Coronary artery (tissue), 2 donors: ENCODE data around the gene PSMC5.
A peak's percentile ranks its signal among the peaks of the same experiment; 100 is the strongest.

Experiments
- DNase-seq: peaks from one replicate; pipeline ENCODE4 v3.0.0-alpha.2; 2017; ENCODE audit warnings: low spot score
- H3K27ac ChIP-seq, 2 donors: fragments of 200-600 bp; sonication (generic); one replicate each; pipeline ENCODE4 v1.5.1; 2016 to 2019
- H3K4me3 ChIP-seq: fragments of 200-600 bp; sonication (generic); 2 replicates; pipeline ENCODE4 v1.5.1; 2016; ENCODE audit warnings: mild to moderate bottlenecking, moderate library complexity
- TF ChIP-seq, protein P1 (sequence below): fragments of 200-600 bp; sonication (generic); IDR thresholded peaks from one replicate; pipeline ENCODE4 v1.5.1; 2019; ENCODE audit warnings: antibody characterized with exemption

The PSMC5 gene

DNA sequence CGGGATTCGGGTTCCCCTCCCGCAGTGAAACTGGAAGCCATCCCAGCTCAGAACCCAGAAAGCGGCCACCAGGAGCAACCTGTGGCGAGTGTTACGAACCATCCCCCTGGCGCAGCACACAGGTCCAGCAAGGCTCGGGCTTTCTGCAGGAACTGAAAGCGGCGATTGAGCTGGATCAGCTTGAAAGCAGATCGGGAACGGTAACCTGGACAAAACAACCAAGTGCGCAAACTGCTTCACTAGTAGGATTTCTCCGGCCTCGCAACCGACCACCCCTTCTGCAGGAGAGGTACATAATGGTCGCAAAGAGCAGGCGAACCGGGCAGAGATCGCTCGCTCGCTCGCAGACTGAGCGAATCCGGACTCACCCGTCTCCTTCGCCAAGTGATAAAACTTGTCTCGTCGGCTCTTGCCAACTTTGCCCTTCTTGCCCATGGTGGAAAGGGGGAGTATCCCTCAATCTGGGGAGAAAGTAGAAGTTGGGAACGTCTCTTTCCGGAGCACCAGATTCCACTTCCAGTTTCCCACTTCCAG, 696 bp upstream of the PSMC5 start:
- DNase-seq: no peak
- TF ChIP-seq, protein P1, sequence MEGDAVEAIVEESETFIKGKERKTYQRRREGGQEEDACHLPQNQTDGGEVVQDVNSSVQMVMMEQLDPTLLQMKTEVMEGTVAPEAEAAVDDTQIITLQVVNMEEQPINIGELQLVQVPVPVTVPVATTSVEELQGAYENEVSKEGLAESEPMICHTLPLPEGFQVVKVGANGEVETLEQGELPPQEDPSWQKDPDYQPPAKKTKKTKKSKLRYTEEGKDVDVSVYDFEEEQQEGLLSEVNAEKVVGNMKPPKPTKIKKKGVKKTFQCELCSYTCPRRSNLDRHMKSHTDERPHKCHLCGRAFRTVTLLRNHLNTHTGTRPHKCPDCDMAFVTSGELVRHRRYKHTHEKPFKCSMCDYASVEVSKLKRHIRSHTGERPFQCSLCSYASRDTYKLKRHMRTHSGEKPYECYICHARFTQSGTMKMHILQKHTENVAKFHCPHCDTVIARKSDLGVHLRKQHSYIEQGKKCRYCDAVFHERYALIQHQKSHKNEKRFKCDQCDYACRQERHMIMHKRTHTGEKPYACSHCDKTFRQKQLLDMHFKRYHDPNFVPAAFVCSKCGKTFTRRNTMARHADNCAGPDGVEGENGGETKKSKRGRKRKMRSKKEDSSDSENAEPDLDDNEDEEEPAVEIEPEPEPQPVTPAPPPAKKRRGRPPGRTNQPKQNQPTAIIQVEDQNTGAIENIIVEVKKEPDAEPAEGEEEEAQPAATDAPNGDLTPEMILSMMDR: no peak

GRCh38 chr17:63827801-63828221, 580 bp downstream of the PSMC5 start:
- peak overlapping the region; percentile 83 for H3K4me3 ChIP-seq
- TF ChIP-seq, protein P1: no peak
- no peak for DNase-seq
- peak overlapping the region; percentile 84 to 91 for H3K27ac ChIP-seq

More for the DNA sequence above, 696 bp upstream of the PSMC5 start:
- peak overlapping the region; percentile 84 to 91 for H3K27ac ChIP-seq
- H3K4me3 ChIP-seq: peak overlapping the region; percentile 83

DNA sequence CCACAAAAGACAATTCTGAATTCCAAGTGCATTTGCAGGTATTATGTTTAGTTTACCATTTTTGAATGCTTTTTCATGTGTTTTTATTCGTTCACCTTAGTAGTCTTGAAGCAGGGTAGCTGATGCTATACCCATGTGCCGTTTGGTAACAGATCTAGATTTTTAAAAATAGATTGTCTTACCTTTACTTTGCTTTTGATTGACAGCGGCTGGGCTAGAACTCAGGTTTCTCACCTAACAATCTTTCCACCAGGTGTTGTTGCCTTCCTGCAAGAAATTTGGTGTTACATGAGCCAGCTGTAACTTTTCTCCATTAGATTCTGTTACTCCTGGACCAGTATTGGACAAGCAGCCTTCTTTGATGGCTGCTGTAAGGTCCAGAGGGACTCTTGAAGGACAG, 1.7 kb downstream of the PSMC5 start:
- H3K4me3 ChIP-seq: peak overlapping the region; percentile 83
- TF ChIP-seq, protein P1: no peak
- no peak for DNase-seq
- H3K27ac ChIP-seq: no peak overlapping the region

GRCh38 chr17:63830278-63830677, 3.0 kb downstream of the PSMC5 start:
- no peak for DNase-seq
- TF ChIP-seq, protein P1: no peak
- no peak overlapping the region for H3K4me3 ChIP-seq
- peak overlapping the region in 1 of 2 donors; percentile 17 for H3K27ac ChIP-seq

GRCh38 chr17:63830904-63831491, 3.8 kb downstream of the PSMC5 start:
- no peak for DNase-seq
- no peak overlapping the region for H3K27ac ChIP-seq

DNA sequence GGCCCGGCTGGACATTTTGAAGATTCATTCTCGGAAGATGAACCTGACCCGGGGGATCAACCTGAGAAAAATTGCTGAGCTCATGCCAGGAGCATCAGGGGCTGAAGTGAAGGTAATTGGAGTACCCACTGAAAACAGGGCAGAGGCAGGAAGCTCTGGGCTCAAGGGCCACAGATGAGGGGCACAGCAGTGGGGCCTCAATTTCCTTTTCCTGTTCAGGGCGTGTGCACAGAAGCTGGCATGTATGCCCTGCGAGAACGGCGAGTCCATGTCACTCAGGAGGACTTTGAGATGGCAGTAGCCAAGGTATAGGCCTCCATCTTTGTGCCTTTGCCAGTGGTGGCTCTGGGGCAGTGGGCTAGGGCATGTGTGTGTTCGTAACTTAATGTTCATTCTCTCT, 4.3 kb downstream of the PSMC5 start:
- no peak for DNase-seq
- H3K4me3 ChIP-seq: no peak overlapping the region
- TF ChIP-seq, protein P1: no peak
- H3K27ac ChIP-seq: no peak overlapping the region

More at GRCh38 chr17:63830904-63831491, 3.8 kb downstream of the PSMC5 start:
- TF ChIP-seq, protein P1: no peak
- H3K4me3 ChIP-seq: no peak overlapping the region

- TF ChIP-seq, protein P1: no peak
- peak; percentile 62 for DNase-seq
- no peak overlapping the region for H3K27ac ChIP-seq
- H3K4me3 ChIP-seq: no peak overlapping the region
Observed at GRCh38 chr17:63832014-63832413, 4.8 kb downstream of the PSMC5 start.
